ENCODE results near the gene HUS1. TPM values are rescaled to one million over a fixed set of nuclear protein-coding genes. Genes with fewer than 3 reads are reported as not detected.
A peak's percentile ranks its signal among the peaks of the same experiment; 100 is the strongest.

Gene HUS1
- total and polyA plus RNA-seq, 2 of the 13 experiments (the other 11 are each of a cell fraction or from before 2014, with no cell fraction given) = 14.8 to 16.9 TPM

GRCh38 chr7:47979145-47979831 lies at the start of gene HUS1 (continued):
- TF ChIP-seq MAFF (IDR thresholded peaks at IDR 0.05; ENCODE audit: low read depth, low read length) = no peak
- TF ChIP-seq, protein P1, sequence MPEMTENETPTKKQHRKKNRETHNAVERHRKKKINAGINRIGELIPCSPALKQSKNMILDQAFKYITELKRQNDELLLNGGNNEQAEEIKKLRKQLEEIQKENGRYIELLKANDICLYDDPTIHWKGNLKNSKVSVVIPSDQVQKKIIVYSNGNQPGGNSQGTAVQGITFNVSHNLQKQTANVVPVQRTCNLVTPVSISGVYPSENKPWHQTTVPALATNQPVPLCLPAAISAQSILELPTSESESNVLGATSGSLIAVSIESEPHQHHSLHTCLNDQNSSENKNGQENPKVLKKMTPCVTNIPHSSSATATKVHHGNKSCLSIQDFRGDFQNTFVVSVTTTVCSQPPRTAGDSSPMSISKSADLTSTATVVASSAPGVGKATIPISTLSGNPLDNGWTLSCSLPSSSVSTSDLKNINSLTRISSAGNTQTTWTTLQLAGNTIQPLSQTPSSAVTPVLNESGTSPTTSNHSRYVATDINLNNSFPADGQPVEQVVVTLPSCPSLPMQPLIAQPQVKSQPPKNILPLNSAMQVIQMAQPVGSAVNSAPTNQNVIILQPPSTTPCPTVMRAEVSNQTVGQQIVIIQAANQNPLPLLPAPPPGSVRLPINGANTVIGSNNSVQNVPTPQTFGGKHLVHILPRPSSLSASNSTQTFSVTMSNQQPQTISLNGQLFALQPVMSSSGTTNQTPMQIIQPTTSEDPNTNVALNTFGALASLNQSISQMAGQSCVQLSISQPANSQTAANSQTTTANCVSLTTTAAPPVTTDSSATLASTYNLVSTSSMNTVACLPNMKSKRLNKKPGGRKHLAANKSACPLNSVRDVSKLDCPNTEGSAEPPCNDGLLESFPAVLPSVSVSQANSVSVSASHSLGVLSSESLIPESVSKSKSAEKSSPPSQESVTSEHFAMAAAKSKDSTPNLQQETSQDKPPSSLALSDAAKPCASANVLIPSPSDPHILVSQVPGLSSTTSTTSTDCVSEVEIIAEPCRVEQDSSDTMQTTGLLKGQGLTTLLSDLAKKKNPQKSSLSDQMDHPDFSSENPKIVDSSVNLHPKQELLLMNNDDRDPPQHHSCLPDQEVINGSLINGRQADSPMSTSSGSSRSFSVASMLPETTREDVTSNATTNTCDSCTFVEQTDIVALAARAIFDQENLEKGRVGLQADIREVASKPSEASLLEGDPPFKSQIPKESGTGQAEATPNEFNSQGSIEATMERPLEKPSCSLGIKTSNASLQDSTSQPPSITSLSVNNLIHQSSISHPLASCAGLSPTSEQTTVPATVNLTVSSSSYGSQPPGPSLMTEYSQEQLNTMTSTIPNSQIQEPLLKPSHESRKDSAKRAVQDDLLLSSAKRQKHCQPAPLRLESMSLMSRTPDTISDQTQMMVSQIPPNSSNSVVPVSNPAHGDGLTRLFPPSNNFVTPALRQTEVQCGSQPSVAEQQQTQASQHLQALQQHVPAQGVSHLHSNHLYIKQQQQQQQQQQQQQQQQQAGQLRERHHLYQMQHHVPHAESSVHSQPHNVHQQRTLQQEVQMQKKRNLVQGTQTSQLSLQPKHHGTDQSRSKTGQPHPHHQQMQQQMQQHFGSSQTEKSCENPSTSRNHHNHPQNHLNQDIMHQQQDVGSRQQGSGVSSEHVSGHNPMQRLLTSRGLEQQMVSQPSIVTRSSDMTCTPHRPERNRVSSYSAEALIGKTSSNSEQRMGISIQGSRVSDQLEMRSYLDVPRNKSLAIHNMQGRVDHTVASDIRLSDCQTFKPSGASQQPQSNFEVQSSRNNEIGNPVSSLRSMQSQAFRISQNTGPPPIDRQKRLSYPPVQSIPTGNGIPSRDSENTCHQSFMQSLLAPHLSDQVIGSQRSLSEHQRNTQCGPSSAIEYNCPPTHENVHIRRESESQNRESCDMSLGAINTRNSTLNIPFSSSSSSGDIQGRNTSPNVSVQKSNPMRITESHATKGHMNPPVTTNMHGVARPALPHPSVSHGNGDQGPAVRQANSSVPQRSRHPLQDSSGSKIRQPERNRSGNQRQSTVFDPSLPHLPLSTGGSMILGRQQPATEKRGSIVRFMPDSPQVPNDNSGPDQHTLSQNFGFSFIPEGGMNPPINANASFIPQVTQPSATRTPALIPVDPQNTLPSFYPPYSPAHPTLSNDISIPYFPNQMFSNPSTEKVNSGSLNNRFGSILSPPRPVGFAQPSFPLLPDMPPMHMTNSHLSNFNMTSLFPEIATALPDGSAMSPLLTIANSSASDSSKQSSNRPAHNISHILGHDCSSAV (CRISPR knock-in tag; IDR thresholded peaks at IDR 0.05; ENCODE audit: borderline replicate concordance) = no peak
- no peak for TF ChIP-seq MAFK (conservative IDR thresholded peaks at IDR 0.05 in 1 of 2, IDR thresholded peaks at IDR 0.05 in 1 of 2; ENCODE audit: low read length in 2 of 2)
- TF ChIP-seq ZNF883 (CRISPR knock-in tag; IDR thresholded peaks at IDR 0.05; ENCODE audit: not compliant biosample characterization) = peak; percentile 67
- TF ChIP-seq, protein P2, sequence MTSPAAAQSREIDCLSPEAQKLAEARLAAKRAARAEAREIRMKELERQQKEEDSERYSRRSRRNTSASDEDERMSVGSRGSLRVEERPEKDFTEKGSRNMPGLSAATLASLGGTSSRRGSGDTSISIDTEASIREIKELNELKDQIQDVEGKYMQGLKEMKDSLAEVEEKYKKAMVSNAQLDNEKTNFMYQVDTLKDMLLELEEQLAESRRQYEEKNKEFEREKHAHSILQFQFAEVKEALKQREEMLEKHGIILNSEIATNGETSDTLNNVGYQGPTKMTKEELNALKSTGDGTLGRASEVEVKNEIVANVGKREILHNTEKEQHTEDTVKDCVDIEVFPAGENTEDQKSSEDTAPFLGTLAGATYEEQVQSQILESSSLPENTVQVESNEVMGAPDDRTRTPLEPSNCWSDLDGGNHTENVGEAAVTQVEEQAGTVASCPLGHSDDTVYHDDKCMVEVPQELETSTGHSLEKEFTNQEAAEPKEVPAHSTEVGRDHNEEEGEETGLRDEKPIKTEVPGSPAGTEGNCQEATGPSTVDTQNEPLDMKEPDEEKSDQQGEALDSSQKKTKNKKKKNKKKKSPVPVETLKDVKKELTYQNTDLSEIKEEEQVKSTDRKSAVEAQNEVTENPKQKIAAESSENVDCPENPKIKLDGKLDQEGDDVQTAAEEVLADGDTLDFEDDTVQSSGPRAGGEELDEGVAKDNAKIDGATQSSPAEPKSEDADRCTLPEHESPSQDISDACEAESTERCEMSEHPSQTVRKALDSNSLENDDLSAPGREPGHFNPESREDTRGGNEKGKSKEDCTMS (CRISPR knock-in tag; conservative IDR thresholded peaks at IDR 0.05) = no peak
